ENCODE data around the gene NT5DC3. TPM values are rescaled to one million over a fixed set of nuclear protein-coding genes. Genes with fewer than 3 reads are reported as not detected.

The NT5DC3 gene
- polyA plus RNA-seq, 3 donors, result 0.27 to 4.8 (median 0.93) TPM

DNA sequence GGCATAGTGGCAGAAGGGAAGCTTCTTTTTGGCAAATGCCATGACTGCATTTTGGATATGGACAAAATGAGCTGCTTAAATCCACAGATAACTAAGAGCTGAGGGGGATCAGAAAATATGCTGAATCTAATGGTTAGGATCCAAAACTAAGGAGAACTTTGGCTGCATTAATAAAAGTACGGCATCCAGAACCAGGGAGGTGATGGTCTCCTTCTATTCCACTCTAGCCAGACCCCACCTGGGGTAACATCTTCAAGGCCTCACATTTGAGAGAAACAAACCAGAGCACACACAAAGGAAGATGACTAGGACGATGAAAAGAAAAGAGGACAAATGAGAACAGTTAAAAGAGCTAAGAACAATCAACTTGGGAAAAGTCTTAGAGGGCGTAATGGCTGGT, 27.6 kb downstream of the NT5DC3 start:
- H3K27ac Mint-ChIP-seq, result no peak overlapping the region
- H3K36me3 ChIP-seq (replicated peaks in 1 of 2; ENCODE audit: control insufficient read depth in 1 of 2, insufficient read depth in 2 of 2, low read length in 2 of 2), result peaks cover 0 to 18% of the 10 kb centered on the region in 2 donors
- H3K27me3 Mint-ChIP-seq (ENCODE audit: low read depth in 3 of 3), result no peaks in the 10 kb centered on the region
- peaks cover 24 to 48% of the 10 kb centered on the region in 2 donors for H3K36me3 Mint-ChIP-seq
- no CpG with 5 or more reads among the region's 3 CpGs for WGBS (ENCODE audit: insufficient coverage)
- H3K9me3 Mint-ChIP-seq, result peaks cover 0 to 3% (median 0%) of the 10 kb centered on the region in 7 donors
- no peak overlapping the region for H3K4me2 ChIP-seq (replicated peaks; ENCODE audit: extremely low read depth, low read length, poor library complexity, severe bottlenecking)
- H4K20me1 ChIP-seq (ENCODE audit: insufficient read depth, low read length), result no peaks in the 10 kb centered on the region
- no peaks in the 10 kb centered on the region for H3K79me2 ChIP-seq (ENCODE audit: insufficient read depth, low read length)
- no peak overlapping the region for H3K9ac ChIP-seq (ENCODE audit: insufficient read depth, low read length, poor library complexity, severe bottlenecking)
- H3K4me1 ChIP-seq (ENCODE audit: control insufficient read depth in 1 of 2, insufficient read depth in 2 of 2, low read length in 2 of 2), result no peaks in the 10 kb centered on the region
- H3K9me3 ChIP-seq (replicated peaks in 1 of 2; ENCODE audit: control insufficient read depth in 1 of 2, insufficient read depth in 1 of 2, low read length in 2 of 2), result no peaks in the 10 kb centered on the region
- H3K27ac ChIP-seq (ENCODE audit: low read depth in 1 of 2, low read length in 2 of 2), result no peak overlapping the region
- DNase-seq, result no peak
- TF ChIP-seq, protein P1, sequence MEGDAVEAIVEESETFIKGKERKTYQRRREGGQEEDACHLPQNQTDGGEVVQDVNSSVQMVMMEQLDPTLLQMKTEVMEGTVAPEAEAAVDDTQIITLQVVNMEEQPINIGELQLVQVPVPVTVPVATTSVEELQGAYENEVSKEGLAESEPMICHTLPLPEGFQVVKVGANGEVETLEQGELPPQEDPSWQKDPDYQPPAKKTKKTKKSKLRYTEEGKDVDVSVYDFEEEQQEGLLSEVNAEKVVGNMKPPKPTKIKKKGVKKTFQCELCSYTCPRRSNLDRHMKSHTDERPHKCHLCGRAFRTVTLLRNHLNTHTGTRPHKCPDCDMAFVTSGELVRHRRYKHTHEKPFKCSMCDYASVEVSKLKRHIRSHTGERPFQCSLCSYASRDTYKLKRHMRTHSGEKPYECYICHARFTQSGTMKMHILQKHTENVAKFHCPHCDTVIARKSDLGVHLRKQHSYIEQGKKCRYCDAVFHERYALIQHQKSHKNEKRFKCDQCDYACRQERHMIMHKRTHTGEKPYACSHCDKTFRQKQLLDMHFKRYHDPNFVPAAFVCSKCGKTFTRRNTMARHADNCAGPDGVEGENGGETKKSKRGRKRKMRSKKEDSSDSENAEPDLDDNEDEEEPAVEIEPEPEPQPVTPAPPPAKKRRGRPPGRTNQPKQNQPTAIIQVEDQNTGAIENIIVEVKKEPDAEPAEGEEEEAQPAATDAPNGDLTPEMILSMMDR (IDR thresholded peaks at IDR 0.05), result no peak
- H3K4me3 Mint-ChIP-seq, result no peak overlapping the region
- H3K27me3 ChIP-seq (ENCODE audit: control insufficient read depth in 2 of 2, insufficient read depth in 2 of 2, low read length in 2 of 2), result no peaks in the 10 kb centered on the region
- no peak overlapping the region for H3K4me3 ChIP-seq (replicated peaks in 1 of 3; ENCODE audit: low read depth in 2 of 3, low read length in 3 of 3)
- intact Hi-C loops (cut with micrococcal nuclease), result no loop called here
- no peak overlapping the region for H2AFZ ChIP-seq (ENCODE audit: insufficient read depth, low read depth, low read length, poor library complexity, severe bottlenecking)
- H3K4me1 Mint-ChIP-seq, result peaks cover 6% of the 10 kb centered on the region

DNA sequence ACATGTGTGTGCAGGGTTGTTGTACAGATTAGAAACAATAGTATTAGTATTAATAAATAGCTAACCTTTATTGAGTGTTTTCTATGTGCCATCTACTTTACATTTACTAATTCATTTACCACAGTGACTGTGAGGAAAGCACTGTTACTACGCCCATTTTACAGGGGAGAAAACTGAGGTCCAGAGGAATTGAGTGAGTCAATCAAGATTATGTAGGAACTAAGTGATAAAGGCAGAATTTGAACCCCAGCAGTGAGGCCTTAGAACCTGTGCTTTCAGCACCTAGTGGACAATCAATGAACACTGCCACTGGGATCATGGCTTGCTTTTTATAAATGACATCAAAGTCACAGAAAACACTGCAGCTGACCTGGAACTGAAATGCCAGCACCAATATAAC, 28.2 kb downstream of the NT5DC3 start:
- Histone ChIP-seq H3K9me3 (replicated peaks in 1 of 2; ENCODE audit: control insufficient read depth in 1 of 2, insufficient read depth in 1 of 2, low read length in 2 of 2) (no peaks in the 10 kb centered on the region), H3K36me3 (replicated peaks in 1 of 2; ENCODE audit: control insufficient read depth in 1 of 2, insufficient read depth in 2 of 2, low read length in 2 of 2) (peaks cover 0 to 18% of the 10 kb centered on the region in 2 donors), H4K20me1 (ENCODE audit: insufficient read depth, low read length) (no peaks in the 10 kb centered on the region), H3K27me3 (ENCODE audit: control insufficient read depth in 2 of 2, insufficient read depth in 2 of 2, low read length in 2 of 2) (no peaks in the 10 kb centered on the region), H3K4me1 (ENCODE audit: control insufficient read depth in 1 of 2, insufficient read depth in 2 of 2, low read length in 2 of 2) (peaks cover 4 to 5% of the 10 kb centered on the region in 2 donors), H3K79me2 (ENCODE audit: insufficient read depth, low read length) (no peaks in the 10 kb centered on the region), H2AFZ (ENCODE audit: insufficient read depth, low read depth, low read length, poor library complexity, severe bottlenecking) (no peak overlapping the region), H3K27ac (ENCODE audit: low read depth in 1 of 2, low read length in 2 of 2) (no peak overlapping the region), H3K4me2 (replicated peaks; ENCODE audit: extremely low read depth, low read length, poor library complexity, severe bottlenecking) (no peak overlapping the region), H3K4me3 (replicated peaks in 1 of 3; ENCODE audit: low read depth in 2 of 3, low read length in 3 of 3) (no peak overlapping the region), H3K9ac (ENCODE audit: insufficient read depth, low read length, poor library complexity, severe bottlenecking) (no peak overlapping the region)
- DNase-seq, result no peak
- H3K9me3 Mint-ChIP-seq, result peaks cover 0 to 3% (median 0%) of the 10 kb centered on the region in 7 donors
- no peak overlapping the region for H3K27ac Mint-ChIP-seq
- no peaks in the 10 kb centered on the region for H3K27me3 Mint-ChIP-seq (ENCODE audit: low read depth in 3 of 3)
- no peak overlapping the region for H3K4me3 Mint-ChIP-seq
- no CpG with 5 or more reads among the region's 1 CpG for WGBS (ENCODE audit: insufficient coverage)
- H3K4me1 Mint-ChIP-seq, result peaks cover 10% of the 10 kb centered on the region
- intact Hi-C loops (cut with micrococcal nuclease), result no loop called here
- peaks cover 24 to 53% of the 10 kb centered on the region in 2 donors for H3K36me3 Mint-ChIP-seq
- TF ChIP-seq, protein P1 (IDR thresholded peaks at IDR 0.05), result no peak
